Breast epithelium (tissue), 4 donors: ENCODE data around the gene ST7. TPM values are rescaled to one million over a fixed set of nuclear protein-coding genes. Genes with fewer than 3 reads are reported as not detected.

Experiments
- DNase-seq, 2 donors: peaks; one replicate each; pipeline ENCODE4 v3.0.0-alpha.2; 2019; ENCODE audit warnings: low spot score in 2 of 2
- H3K27ac ChIP-seq, 2 donors: fragments of 200-600 bp; sonication (generic) in 1 of 2; one replicate each; pipeline ENCODE4 v1.5.1; 2016 to 2019; ENCODE audit warnings: mild to moderate bottlenecking in 1 of 2
- H3K27me3 ChIP-seq, 2 donors: fragments of 200-600 bp; sonication (generic) in 1 of 2; one replicate each; pipeline versions ENCODE4 v1.5.1 to v1.6.0; 2017 to 2019; ENCODE audit warnings: control low read depth in 1 of 2, mild to moderate bottlenecking in 1 of 2
- H3K36me3 ChIP-seq: fragments of 200-600 bp; one replicate; pipeline ENCODE4 v1.5.1; 2019
- H3K4me1 ChIP-seq, 2 donors: fragments of 200-600 bp; sonication (generic); one replicate each; pipeline ENCODE4 v1.5.1; 2016 to 2019; ENCODE audit warnings: control low read depth in 1 of 2
- H3K4me3 ChIP-seq, 3 donors: fragments of 200-600 bp; sonication (generic); 1 replicate in 2 of 3; 2 replicates in 1 of 3; pipeline ENCODE4 v1.5.1; 2016 to 2019; ENCODE audit warnings: mild to moderate bottlenecking in 3 of 3, moderate library complexity in 2 of 3
- H3K9me3 ChIP-seq, 2 donors: fragments of 200-600 bp; sonication (generic) in 1 of 2; one replicate each; pipeline ENCODE4 v1.5.1; 2016 to 2019; ENCODE audit warnings: control low read depth in 1 of 2
- CTCF ChIP-seq, 3 donors: fragments of 450-650 bp; IDR thresholded peaks; one replicate each; pipeline ENCODE4 v1.5.1; 2016 to 2017; ENCODE audit warnings: antibody characterized with exemption in 3 of 3, mild to moderate bottlenecking in 3 of 3, moderate library complexity in 3 of 3
- POLR2A ChIP-seq: fragments of 450-650 bp; IDR thresholded peaks from one replicate; pipeline ENCODE4 v1.6.1; 2016; ENCODE audit warnings: antibody characterized with exemption, mild to moderate bottlenecking, moderate library complexity
- POLR2AphosphoS5 ChIP-seq, 3 donors: sonication (generic); formaldehyde crosslinking; IDR thresholded peaks; one replicate each; pipeline ENCODE4 v1.6.1; 2017; ENCODE audit warnings: antibody characterized with exemption in 3 of 3
- intact Hi-C: fragments of 100-400 bp; cut with DNase I; formaldehyde crosslinking; loops from one replicate; pipeline ENCODE4 v1.15.1; 2023; ENCODE audit warnings: low total_unique reads
- total RNA-seq, 3 donors: library from RNA; depleted of rRNA; stranded (reverse); fragments of >200 nt; gene quantifications; one replicate each; pipeline ENCODE4 v1.1.0, GENCODE V29; 2016

The ST7 gene
- total RNA-seq, 3 donors from 2014 or later: 24.3 to 41.4 (median 27.5) TPM

- intact Hi-C loops: no loop called here
- Histone ChIP-seq H3K27ac (no peak overlapping the region), H3K9me3 (no peaks in the 10 kb centered on the region), H3K4me3 (no peak overlapping the region), H3K27me3 (no peaks in the 10 kb centered on the region), H3K36me3 (no peaks in the 10 kb centered on the region), H3K4me1 (no peaks in the 10 kb centered on the region)
- TF ChIP-seq CTCF (IDR thresholded peaks at IDR 0.05) (no peak), POLR2A (no peak), POLR2AphosphoS5 (IDR thresholded peaks at IDR 0.05) (no peak)
- no peak for DNase-seq
Observed at GRCh38 chr7:117004899-117005298, 51.6 kb downstream of the ST7 start.

DNA sequence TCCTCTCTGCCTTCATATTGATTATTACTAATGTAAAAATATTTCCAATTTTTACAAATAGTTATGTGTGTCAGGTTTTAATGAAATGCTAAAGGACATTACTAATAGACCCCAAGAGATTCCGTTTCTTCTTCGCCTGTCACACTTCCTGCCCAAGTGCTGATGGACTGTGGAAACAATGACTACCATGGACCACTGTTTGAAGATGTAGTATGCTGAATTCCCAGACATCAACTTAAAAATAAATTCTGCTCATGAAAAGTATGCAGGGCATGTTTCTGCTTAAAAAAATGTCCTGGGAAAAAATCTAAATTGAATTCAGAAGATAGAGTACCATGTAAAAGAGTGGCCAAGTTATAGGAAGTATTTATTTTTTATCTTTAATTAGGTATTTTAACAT lies 52.1 kb downstream of the ST7 start:
- Histone ChIP-seq H3K9me3 (no peaks in the 10 kb centered on the region), H3K36me3 (no peaks in the 10 kb centered on the region), H3K4me3 (no peak overlapping the region), H3K27me3 (no peaks in the 10 kb centered on the region), H3K4me1 (no peaks in the 10 kb centered on the region), H3K27ac (no peak overlapping the region)
- no peak for DNase-seq
- no peak for TF ChIP-seq CTCF (IDR thresholded peaks at IDR 0.05)
- no peak for TF ChIP-seq POLR2A
- TF ChIP-seq POLR2AphosphoS5 (IDR thresholded peaks at IDR 0.05): no peak
- intact Hi-C loops: no loop called here

- Histone ChIP-seq H3K27me3 (no peaks in the 10 kb centered on the region), H3K27ac (no peak overlapping the region), H3K4me1 (no peaks in the 10 kb centered on the region), H3K36me3 (no peaks in the 10 kb centered on the region), H3K4me3 (no peak overlapping the region), H3K9me3 (no peaks in the 10 kb centered on the region)
- intact Hi-C loops: no loop called here
- TF ChIP-seq POLR2AphosphoS5 (IDR thresholded peaks at IDR 0.05): no peak
- TF ChIP-seq CTCF (IDR thresholded peaks at IDR 0.05): no peak
- no peak for TF ChIP-seq POLR2A
- DNase-seq: no peak
Observed at GRCh38 chr7:117006907-117007684, 53.8 kb downstream of the ST7 start.

DNA sequence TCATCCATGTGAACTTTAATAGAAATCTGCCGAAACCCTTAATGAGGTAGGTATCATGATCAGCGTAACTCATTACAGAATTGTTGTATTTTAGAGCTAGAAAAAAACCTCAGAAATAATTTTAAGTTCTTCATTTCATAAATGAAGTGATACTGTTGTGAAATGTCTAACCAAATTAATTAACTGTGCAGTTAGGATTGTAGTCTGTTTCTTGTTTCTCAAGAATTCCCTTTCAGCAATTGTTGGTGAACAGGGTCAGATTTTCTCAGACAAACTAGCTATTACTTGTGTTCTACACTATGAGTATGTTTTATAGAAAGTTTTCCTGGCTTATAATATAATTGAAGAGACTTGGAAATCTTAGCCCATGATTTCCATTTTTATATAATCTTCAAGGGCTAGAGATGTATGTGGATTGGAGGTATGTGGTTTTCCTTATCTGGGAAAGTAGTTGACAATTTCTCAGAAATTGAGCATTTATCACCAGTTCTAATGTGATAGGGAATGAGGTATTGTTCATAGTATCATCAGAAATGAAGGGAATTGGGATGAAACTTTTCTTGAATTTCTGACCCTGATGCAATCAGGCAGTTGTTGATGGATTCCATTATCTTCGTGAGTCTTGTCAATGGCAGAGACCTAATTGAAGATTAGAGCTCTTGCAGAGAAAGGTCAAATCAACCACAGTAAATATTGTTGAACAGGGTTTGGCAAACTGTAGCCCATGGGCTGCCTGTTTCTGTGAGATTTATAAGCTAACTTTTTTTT lies 55.0 kb downstream of the ST7 start:
- Histone ChIP-seq H3K4me3 (no peak overlapping the region), H3K9me3 (no peaks in the 10 kb centered on the region), H3K4me1 (no peaks in the 10 kb centered on the region), H3K27ac (no peak overlapping the region), H3K36me3 (no peaks in the 10 kb centered on the region), H3K27me3 (no peaks in the 10 kb centered on the region)
- TF ChIP-seq POLR2AphosphoS5 (IDR thresholded peaks at IDR 0.05) (no peak), POLR2A (no peak), CTCF (IDR thresholded peaks at IDR 0.05) (no peak)
- intact Hi-C loops: no loop called here
- DNase-seq: no peak

GRCh38 chr7:117008886-117009531 lies 55.7 kb downstream of the ST7 start:
- Histone ChIP-seq H3K27me3 (no peaks in the 10 kb centered on the region), H3K4me3 (no peak overlapping the region), H3K27ac (no peak overlapping the region), H3K36me3 (no peaks in the 10 kb centered on the region), H3K4me1 (no peaks in the 10 kb centered on the region), H3K9me3 (no peaks in the 10 kb centered on the region)
- DNase-seq: no peak
- intact Hi-C loops: no loop called here
- TF ChIP-seq POLR2A: no peak
- no peak for TF ChIP-seq POLR2AphosphoS5 (IDR thresholded peaks at IDR 0.05)
- TF ChIP-seq CTCF (IDR thresholded peaks at IDR 0.05): no peak
